NCI-H2081 treated with DMSO at 0.1 percent for 48 hours (cell line): Measurements from ENCODE around the gene TAPT1.

ENCODE experiments used
- DNase-seq: peaks from one replicate; lab custom pipeline; 2025; lab: John Stamatoyannopoulos, UW

The TAPT1 gene

DNA sequence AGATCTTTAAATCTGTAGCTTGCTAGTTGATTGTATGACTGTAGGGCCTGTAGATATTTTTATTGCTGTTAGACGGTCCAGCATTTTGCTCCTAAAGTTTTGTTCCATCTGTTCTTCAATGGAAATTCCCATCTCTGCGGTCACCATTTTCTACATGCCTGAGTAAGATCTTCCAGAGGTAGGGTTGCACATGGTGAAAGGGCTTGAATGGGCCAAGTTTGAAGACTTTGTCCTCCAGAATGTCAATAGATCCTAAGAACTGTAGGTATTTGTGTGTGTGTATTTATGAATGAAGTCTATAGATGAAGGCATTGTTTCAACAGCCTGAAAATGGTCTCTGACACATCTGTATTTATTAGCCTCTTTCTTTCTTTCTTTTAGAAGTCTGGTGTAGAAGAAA, 22.3 kb upstream of the TAPT1 start:
- DNase-seq, result no peak

DNA sequence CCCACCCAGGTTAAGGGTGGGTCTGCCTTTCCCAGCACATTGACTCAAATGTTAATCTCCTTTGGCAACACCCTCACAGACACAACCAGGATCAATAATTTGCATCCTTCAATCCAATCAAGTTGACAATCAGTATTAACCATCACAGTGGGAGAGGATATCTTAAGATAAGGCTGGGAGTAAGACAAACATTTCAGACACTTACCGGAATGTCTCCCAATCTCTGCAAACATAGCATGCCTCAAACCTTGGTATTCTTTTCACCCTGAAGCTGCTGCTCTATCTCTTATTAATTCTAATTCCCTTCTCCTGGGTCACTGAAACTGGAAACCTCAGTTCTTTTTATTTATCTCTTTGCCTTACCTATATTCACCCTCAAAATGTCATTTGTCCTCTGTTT, 19.0 kb upstream of the TAPT1 start:
- no peak for DNase-seq

DNA sequence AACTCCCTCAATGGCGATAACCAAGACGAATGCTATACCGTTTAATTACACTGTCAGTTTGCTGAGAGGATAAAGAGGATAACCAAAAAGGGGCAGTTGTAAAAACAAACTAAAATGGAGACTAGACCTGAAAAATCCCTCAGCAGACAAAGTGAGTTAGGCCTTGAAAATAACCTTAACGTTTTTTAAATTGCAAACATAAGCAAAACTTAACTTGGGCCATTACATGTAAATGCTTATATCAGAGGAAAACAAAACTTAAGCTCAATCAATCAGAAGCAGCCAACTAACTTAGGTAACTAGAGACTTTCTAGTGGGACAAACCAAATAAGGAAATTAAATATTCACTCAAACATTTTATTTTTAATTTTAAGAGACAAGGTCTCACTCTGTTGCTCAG, 17.0 kb upstream of the TAPT1 start:
- no peak for DNase-seq

GRCh38 chr4:16240300-16240699, 14.0 kb upstream of the TAPT1 start:
- DNase-seq, result no peak

GRCh38 chr4:16239086-16239485, 12.8 kb upstream of the TAPT1 start:
- DNase-seq, result no peak

DNA sequence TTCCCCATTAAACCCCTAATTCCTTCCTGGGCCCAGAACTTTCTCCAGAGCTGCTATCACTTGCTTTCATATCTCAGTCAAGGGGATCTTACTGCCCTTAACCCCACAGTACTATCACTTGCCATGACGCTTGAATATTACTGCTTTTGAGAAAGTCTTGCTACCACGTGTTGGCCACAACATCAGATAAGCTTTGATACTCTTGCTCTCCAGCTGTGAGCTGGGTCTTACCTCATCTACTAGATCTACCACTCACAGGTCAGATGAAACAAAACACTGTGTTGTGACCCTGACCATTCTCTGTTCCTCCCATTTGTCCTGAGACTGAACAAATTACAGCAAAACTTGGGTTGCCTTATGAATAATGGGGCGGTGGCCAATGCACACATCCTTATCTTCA, 12.1 kb upstream of the TAPT1 start:
- no peak for DNase-seq

DNA sequence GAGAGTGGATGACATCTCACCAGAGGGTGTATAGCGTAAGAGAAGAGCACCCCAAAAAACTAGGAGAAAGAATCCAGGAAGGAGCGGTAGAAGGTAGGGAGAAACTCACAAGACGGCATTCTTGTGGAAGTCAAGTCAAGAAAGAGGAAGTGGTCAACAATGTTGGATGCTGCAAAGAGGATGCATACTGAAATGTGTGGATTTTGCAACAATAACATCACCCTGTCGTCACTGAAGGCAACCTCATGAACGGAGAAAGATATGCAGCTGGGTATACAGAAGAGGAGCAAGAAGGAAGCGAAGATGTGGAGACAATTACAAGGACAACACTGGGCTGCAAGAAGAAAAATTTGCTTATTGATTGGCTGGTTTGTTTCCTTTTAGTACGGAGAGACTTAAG, 11.4 kb upstream of the TAPT1 start:
- DNase-seq, result no peak

GRCh38 chr4:16236402-16237023, 10.2 kb upstream of the TAPT1 start:
- DNase-seq, result no peak

- DNase-seq, result no peak
Measured at GRCh38 chr4:16235209-16235608, 8.9 kb upstream of the TAPT1 start.

- DNase-seq, result no peak
Measured at GRCh38 chr4:16233569-16234177, 7.4 kb upstream of the TAPT1 start.

DNA sequence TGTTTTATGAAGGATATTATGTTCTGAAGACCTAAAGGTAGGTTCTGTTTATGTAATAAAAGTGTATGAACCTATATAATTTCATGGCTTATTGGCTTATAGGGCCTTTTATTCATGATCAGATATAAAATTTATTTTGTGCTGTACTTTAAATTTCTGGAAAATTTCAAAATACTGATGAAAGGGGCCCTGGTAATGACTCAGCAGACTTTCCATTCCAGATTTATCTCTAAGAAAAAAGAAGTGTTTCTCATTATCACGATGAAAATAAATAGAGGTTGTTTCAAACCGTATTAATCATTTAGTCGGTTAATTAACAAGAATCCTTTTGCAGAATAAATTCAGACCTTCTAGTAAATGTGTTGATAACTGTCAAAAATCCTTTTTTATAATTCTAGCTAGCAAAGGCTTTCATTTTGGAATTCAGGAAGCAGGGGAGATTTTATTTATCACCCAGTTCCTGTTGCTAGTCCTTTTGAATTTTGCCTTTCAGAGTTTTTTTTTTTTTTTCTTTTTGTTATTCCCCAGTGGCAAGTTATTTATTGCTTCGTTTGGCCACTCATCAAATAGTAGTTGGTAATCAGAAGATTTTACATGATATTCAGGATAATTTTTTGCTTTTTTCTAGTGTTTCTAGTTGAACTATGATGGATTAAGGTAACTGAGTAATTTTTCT, 5.4 kb upstream of the TAPT1 start:
- DNase-seq, result no peak

- DNase-seq, result no peak
Measured at GRCh38 chr4:16230308-16230707, 4.0 kb upstream of the TAPT1 start.

DNA sequence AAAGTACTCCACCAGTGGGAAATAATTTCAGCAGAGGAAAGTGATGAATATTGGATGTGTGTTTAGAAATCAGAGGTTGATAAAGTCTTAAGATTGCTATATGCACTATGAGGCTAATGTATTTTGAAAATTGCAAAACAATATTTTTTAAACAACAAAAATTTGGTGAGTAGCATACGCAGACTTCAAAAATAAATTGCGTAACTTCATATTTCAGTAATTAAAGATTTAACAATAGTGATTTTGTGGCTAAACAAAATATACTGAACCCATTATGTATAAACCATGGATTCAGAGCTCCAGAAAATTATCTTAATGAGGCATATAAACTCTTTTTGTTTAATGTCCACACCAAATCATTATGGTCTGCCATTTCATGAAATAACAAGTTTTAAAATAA, 3.3 kb upstream of the TAPT1 start:
- no peak for DNase-seq

GRCh38 chr4:16227462-16227868, 1.2 kb upstream of the TAPT1 start:
- no peak for DNase-seq

DNA sequence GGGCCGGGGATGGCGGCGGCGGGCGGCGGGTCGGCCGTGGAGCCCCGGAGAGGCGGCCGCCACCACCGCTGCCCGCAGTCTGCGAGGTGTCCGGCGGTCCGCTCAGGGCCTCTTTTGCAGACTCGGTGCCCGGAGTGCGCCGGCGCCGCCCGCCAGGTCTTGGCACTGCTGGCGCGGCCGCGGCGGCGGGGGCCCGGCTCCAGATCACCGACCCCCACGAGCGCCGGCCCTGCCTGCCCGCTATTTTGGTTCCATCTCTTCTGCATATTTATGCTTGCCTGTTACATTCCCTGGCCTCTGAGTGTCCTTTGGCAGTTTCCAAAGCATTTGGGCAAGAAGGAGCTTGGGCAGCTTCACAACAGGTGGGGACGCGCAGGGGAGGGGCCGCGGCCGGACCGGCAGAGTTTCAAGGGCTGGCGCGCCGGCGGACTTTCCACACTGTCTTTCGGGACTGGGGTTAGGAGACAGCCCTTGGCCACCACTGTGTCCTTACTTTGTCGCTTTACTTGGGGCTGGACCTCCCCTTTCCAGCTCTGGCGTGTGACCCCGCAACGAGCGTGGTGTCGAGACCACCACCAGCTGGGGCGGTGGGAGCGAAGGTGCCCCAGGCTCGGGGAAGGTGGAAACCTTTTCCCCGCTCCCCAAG, 668 bp upstream of the TAPT1 start:
- no peak for DNase-seq

GRCh38 chr4:16225167-16225862, 956 bp downstream of the TAPT1 start:
- no peak for DNase-seq

DNA sequence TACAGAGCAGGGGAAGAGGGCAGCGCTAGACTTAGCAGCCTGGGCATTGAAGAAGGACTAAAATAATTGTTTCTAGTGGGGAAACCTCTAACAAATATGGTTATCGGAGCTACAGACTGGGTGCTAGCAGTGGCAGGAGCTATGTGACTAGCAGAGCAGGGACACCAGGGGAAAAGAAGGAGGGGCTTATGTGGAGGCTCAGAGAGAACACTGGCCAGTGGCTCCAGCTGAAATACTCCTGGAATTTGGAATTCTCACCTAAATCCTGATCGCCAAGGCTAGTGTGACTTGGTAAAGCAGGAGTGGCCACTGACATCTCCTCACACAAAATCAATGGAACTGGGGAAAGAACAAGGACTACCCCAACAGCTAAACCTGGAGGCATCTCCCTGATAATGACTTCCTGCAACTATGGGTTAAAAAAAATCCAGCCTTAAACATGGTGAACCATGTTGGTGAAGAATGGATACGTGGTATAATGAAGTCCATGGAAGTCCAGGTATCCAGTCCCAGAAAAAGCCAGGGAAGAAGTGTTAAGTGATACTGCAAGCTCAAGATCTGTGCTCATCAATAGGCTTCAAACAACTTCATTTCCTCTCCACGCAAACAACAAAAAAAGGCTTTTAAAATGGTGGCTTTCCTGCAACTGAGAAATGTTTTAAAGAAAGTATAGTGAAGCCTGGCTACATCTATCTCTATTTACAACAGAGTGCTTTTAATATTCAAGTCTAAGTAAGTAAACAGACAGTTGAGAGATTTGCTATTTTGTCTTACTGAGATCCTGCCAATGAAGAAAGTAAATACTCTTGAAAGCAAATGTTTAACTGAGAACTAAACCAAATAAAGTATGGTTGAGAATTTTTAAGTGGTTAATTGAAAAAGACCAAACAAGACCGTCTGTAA, 1.8 kb downstream of the TAPT1 start:
- DNase-seq, result no peak

DNA sequence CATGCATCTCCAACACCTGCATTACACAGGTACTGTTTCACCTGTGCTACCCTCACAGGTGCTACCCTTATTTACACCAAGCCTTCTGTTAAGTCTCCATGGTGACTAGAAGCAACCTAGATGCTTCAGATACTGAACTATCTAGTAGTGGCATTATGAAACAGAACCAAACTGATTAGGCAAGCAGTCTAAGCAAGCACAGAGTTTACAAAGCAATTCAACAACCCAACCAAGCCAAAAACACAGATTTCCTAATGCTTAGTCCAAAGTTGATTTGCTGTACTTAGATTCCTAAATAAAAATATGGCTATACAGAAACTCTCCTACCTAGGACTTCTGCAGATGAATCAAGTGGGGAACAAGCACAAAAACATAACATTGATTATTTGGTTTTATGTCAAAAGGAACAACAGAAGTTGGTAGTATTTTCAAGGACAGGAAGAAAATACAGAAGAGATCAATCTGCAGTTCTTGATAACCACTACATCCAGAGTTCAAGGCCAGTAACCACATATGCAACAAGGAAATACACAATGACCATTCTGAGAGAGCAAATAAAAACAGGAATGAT, 3.2 kb downstream of the TAPT1 start:
- DNase-seq, result no peak

DNA sequence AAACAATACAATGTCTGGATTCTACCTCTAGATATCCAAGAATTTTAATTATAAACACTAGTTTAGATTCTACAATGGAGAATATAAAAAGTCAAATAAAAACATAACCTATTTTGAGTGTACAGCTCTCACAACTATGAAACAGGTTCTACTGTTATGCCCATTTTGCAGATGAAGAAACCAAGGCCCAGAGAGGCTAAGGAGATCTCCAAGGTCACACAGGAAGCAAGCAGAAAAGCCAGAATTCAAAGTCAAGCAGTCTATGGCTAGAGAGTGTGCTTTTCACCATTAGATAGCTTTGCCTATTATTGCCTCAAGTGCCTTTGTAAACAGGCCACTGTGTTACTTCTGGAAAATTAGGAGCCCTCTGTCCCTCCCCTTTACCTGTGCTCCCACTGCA, 7.3 kb downstream of the TAPT1 start:
- no peak for DNase-seq

DNA sequence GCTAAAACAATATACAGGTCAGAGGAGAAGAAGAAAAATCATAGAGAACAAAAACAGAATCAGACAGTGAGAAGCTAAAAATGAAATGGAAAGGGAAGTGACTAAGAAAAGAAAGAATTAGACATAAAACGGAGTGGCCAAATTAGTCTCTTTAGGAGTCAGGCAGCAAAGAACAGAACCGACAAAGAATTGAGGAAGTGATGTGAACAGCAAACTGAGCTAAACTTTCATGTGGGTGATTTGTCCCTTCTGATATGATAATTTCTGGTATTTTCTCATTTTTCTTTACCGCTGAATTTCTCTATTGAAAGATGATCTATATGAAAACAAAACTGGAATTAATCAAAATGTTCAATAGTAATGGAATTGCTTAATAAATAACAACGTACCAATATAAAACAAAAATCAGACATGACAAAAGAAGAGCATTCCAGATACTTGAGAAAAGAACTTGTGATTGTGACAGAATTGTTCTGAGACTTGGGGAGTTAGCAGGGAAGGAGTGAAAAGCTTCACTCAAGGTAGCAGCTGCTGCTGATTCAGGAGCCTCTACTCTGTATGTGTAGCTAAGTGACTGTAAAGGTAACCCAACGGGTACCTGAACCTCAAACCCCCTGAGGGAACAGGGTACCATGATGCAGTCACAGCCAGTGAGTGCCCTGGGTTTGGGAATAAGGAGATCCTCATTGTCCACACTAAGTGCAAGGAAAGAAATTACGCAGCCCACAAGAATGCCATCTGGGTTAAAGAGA, 8.8 kb downstream of the TAPT1 start:
- DNase-seq, result no peak
